BLaER1 treated with 17β-estradiol and CSF1 and Interleukin-3, amounts not matched to agents 10 nM and 100 nM (cell line): ENCODE results near the gene TRMT1.

Source experiments
- H3K27ac ChIP-seq, 11 experiments: shearing (Covaris generic); formaldehyde crosslinking; 2 replicates each; pipeline ENCODE4 v1.8.1; 2022
- H3K27me3 ChIP-seq, 11 experiments: shearing (Covaris generic); formaldehyde crosslinking; 2 replicates each; pipeline ENCODE4 v1.8.1; 2022
- H3K36me3 ChIP-seq, 11 experiments: shearing (Covaris generic); formaldehyde crosslinking; 2 replicates each; pipeline ENCODE4 v1.8.1; 2022
- H3K4me1 ChIP-seq, 10 experiments: shearing (Covaris generic); formaldehyde crosslinking; 2 replicates each; pipeline ENCODE4 v1.8.1; 2022
- H3K4me2 ChIP-seq, 11 experiments: shearing (Covaris generic); formaldehyde crosslinking; 2 replicates each; pipeline ENCODE4 v1.8.1; 2022
- H3K4me3 ChIP-seq, 10 experiments: shearing (Covaris generic); formaldehyde crosslinking; 2 replicates each; pipeline ENCODE4 v1.8.1; 2022
- H3K9ac ChIP-seq, 11 experiments: shearing (Covaris generic); formaldehyde crosslinking; 2 replicates each; pipeline ENCODE4 v1.8.1; 2022
- H3K9me3 ChIP-seq, 11 experiments: shearing (Covaris generic); formaldehyde crosslinking; replicated peaks in 1 of 11; 2 replicates each; pipeline ENCODE4 v1.8.1; 2022
- H4K20me1 ChIP-seq, 11 experiments: shearing (Covaris generic); formaldehyde crosslinking; 2 replicates each; pipeline ENCODE4 v1.8.1; 2022
- Cebpa-rat ChIP-seq, 11 experiments: shearing (Covaris generic); IDR thresholded peaks; 2 replicates each; pipeline ENCODE4 v1.8.1; 2022

The TRMT1 gene

GRCh38 chr19:13117176-13117771 lies 734 bp upstream of the TRMT1 start:
- Histone ChIP-seq H3K9ac (peak overlapping the region; percentile 12 to 99 (median 98); a peak in 17 of 22 replicates), H3K4me1 (peaks cover 54 to 64% (median 58%) of the 10 kb centered on the region in 10 experiments), H3K9me3 (no peaks in the 10 kb centered on the region), H3K4me2 (peak overlapping the region; percentile 41 to 99 (median 76)), H4K20me1 (peaks cover 32 to 40% (median 35%) of the 10 kb centered on the region in 11 experiments), H3K36me3 (peaks cover 19 to 62% (median 53%) of the 10 kb centered on the region in 11 experiments), H3K27me3 (no peaks in the 10 kb centered on the region), H3K27ac (peak overlapping the region; percentile 36 to 99 (median 95); a peak in 19 of 22 replicates), H3K4me3 (peak overlapping the region; percentile 95 to 100 (median 100); a peak in 19 of 20 replicates)
- no peak for TF ChIP-seq Cebpa-rat (IDR thresholded peaks at IDR 0.05)

- Histone ChIP-seq H3K4me1 (peaks cover 44 to 50% (median 45%) of the 10 kb centered on the region in 10 experiments), H3K9me3 (no peaks in the 10 kb centered on the region), H3K27ac (peak overlapping the region; percentile 44 to 97 (median 89); a peak in 21 of 22 replicates), H3K36me3 (peaks cover 14 to 62% (median 48%) of the 10 kb centered on the region in 11 experiments), H3K27me3 (no peaks in the 10 kb centered on the region), H3K9ac (peak overlapping the region; percentile 86 to 99 (median 97)), H3K4me3 (peak overlapping the region; percentile 95 to 100 (median 100)), H4K20me1 (peaks cover 18 to 27% (median 21%) of the 10 kb centered on the region in 11 experiments), H3K4me2 (peak overlapping the region; percentile 94 to 100 (median 97))
- no peak for TF ChIP-seq Cebpa-rat (IDR thresholded peaks at IDR 0.05)
Measured at GRCh38 chr19:13115936-13116281, 631 bp downstream of the TRMT1 start.

GRCh38 chr19:13112555-13112954 lies 4.0 kb downstream of the TRMT1 start:
- Histone ChIP-seq H3K27ac (no peak overlapping the region), H3K4me3 (no peak overlapping the region), H3K4me1 (peaks cover 23 to 51% (median 39%) of the 10 kb centered on the region in 10 experiments), H3K27me3 (no peaks in the 10 kb centered on the region), H3K36me3 (peaks cover 34 to 78% (median 71%) of the 10 kb centered on the region in 11 experiments), H3K4me2 (no peak overlapping the region), H4K20me1 (peaks cover 0 to 6% (median 0%) of the 10 kb centered on the region in 11 experiments; a peak in 2 of 22 replicates), H3K9ac (0 out of 22 replicates have a peak overlapping the region, but pooled peaks of 2 of the 11 experiments have one; percentile 3 to 17), H3K9me3 (no peaks in the 10 kb centered on the region)
- TF ChIP-seq Cebpa-rat (IDR thresholded peaks at IDR 0.05): no peak

GRCh38 chr19:13110099-13110610 lies 6.4 kb downstream of the TRMT1 start:
- no peak overlapping the region for H3K4me2 ChIP-seq
- H4K20me1 ChIP-seq: peaks cover 0 to 6% (median 0%) of the 10 kb centered on the region in 11 experiments; a peak in 1 of 22 replicates
- H3K27me3 ChIP-seq: no peaks in the 10 kb centered on the region
- peak overlapping the region in 3 of 11 experiments; percentile 9 to 43 (median 16); a peak in 5 of 22 replicates for H3K27ac ChIP-seq
- no peak overlapping the region for H3K4me3 ChIP-seq
- H3K9me3 ChIP-seq: no peaks in the 10 kb centered on the region
- H3K36me3 ChIP-seq: peaks cover 38 to 90% (median 76%) of the 10 kb centered on the region in 11 experiments
- peak overlapping the region in 4 of 11 experiments; percentile 13 to 42 (median 36); a peak in 4 of 22 replicates for H3K9ac ChIP-seq
- TF ChIP-seq Cebpa-rat (IDR thresholded peaks at IDR 0.05): no peak
- H3K4me1 ChIP-seq: peaks cover 21 to 57% (median 43%) of the 10 kb centered on the region in 10 experiments

DNA sequence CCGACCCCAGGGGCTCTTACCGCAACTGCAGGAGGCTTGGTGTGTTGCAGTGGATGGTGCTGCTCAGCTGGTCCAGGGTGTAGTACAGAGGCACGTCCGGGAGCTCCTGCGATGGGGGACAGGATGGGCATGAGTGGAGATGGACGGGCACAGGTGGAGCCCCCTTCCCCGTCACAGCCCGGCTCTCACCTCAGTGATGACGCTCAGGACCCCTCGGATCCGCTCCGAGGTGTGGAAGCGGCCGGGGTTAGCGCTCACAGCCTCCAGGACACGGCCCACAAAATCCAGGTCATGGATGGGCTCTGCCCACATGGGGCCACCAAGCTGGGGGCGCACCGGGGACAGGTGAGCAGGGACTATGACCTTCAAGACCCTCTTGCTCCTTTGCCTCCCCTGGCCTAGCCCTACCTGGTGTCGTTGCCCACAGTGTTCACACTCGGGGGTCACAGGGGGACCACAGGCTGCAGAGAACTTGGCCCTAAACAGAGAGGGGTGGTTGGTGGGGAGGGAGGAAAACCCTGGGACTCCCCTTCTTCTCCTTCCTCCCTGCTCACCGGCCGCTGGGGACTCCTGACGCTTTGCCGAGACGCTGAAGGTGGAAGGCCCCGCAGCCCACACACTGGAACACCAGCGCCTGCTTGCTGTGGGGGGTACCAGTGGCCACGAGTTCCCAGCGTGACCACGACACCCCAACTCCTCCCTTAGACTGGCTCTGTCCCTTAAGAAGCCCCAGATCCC lies 7.0 kb downstream of the TRMT1 start:
- Histone ChIP-seq H3K4me1 (peaks cover 21 to 57% (median 43%) of the 10 kb centered on the region in 10 experiments), H3K9ac (peak overlapping the region in 4 of 11 experiments; percentile 9 to 41 (median 24); a peak in 2 of 22 replicates), H3K9me3 (no peaks in the 10 kb centered on the region), H3K36me3 (peaks cover 38 to 83% (median 70%) of the 10 kb centered on the region in 11 experiments), H3K4me3 (no peak overlapping the region), H4K20me1 (peaks cover 0 to 6% (median 0%) of the 10 kb centered on the region in 11 experiments; a peak in 1 of 22 replicates), H3K27me3 (no peaks in the 10 kb centered on the region), H3K27ac (peak overlapping the region in 4 of 11 experiments; percentile 13 to 59 (median 30); a peak in 5 of 22 replicates), H3K4me2 (peak overlapping the region in 1 of 11 experiments; percentile 76; a peak in 2 of 22 replicates)
- no peak for TF ChIP-seq Cebpa-rat (IDR thresholded peaks at IDR 0.05)

- H3K9me3 ChIP-seq: no peaks in the 10 kb centered on the region
- peak overlapping the region; percentile 73 to 98 (median 94) for H3K9ac ChIP-seq
- H3K4me1 ChIP-seq: peaks cover 44 to 85% (median 75%) of the 10 kb centered on the region in 10 experiments
- peaks cover 20 to 57% (median 35%) of the 10 kb centered on the region in 11 experiments for H3K36me3 ChIP-seq
- H3K27ac ChIP-seq: peak overlapping the region; percentile 78 to 99 (median 97)
- H3K4me3 ChIP-seq: peak overlapping the region; percentile 45 to 73 (median 60)
- peak overlapping the region; percentile 79 to 100 (median 98) for H3K4me2 ChIP-seq
- TF ChIP-seq Cebpa-rat (IDR thresholded peaks at IDR 0.05): no peak
- H4K20me1 ChIP-seq: peaks cover 3 to 23% (median 19%) of the 10 kb centered on the region in 11 experiments; a peak in 16 of 22 replicates
- H3K27me3 ChIP-seq: no peaks in the 10 kb centered on the region
Measured at GRCh38 chr19:13104848-13105711, 11.5 kb downstream of the TRMT1 start.

GRCh38 chr19:13104360-13104847 lies 12.1 kb downstream of the TRMT1 start:
- H3K27me3 ChIP-seq: no peaks in the 10 kb centered on the region
- peak overlapping the region; percentile 45 to 73 (median 60) for H3K4me3 ChIP-seq
- H3K9me3 ChIP-seq: no peaks in the 10 kb centered on the region
- peaks cover 19 to 57% (median 34%) of the 10 kb centered on the region in 11 experiments for H3K36me3 ChIP-seq
- peaks cover 50 to 88% (median 82%) of the 10 kb centered on the region in 10 experiments for H3K4me1 ChIP-seq
- peaks cover 3 to 30% (median 25%) of the 10 kb centered on the region in 11 experiments; a peak in 16 of 22 replicates for H4K20me1 ChIP-seq
- peak overlapping the region; percentile 79 to 100 (median 98) for H3K4me2 ChIP-seq
- peak overlapping the region; percentile 73 to 98 (median 94) for H3K9ac ChIP-seq
- H3K27ac ChIP-seq: peak overlapping the region; percentile 78 to 99 (median 97)
- no peak; a peak in 1 of 22 replicates for TF ChIP-seq Cebpa-rat (IDR thresholded peaks at IDR 0.05)
